ENCODE results near the gene IP6K3.

IP6K3 gene

GRCh38 chr6:33705268-33705885, 41.3 kb downstream of the IP6K3 start:
- Mint-ChIP-seq H3K4me3 (no peak overlapping the region), H3K27me3 (no peaks in the 10 kb centered on the region), H3K27ac (no peak overlapping the region), H3K4me1 (ENCODE audit: low read depth) (peaks cover 35% of the 10 kb centered on the region), H3K9me3 (no peaks in the 10 kb centered on the region), H3K36me3 (ENCODE audit: low read depth) (peaks cover 53% of the 10 kb centered on the region)

- no peaks in the 10 kb centered on the region for H3K9me3 Mint-ChIP-seq
- peaks cover 51% of the 10 kb centered on the region for H3K36me3 Mint-ChIP-seq (ENCODE audit: low read depth)
Observed at GRCh38 chr6:33704215-33705066, 42.3 kb downstream of the IP6K3 start.

GRCh38 chr6:33702345-33702977, 44.2 kb downstream of the IP6K3 start:
- Mint-ChIP-seq H3K9me3 (no peaks in the 10 kb centered on the region), H3K27me3 (no peaks in the 10 kb centered on the region), H3K27ac (peak overlapping the region; percentile 38), H3K4me3 (no peak overlapping the region), H3K4me1 (ENCODE audit: low read depth) (peaks cover 31% of the 10 kb centered on the region), H3K36me3 (ENCODE audit: low read depth) (peaks cover 48% of the 10 kb centered on the region)

More at GRCh38 chr6:33704215-33705066, 42.3 kb downstream of the IP6K3 start:
- Mint-ChIP-seq H3K27me3 (no peaks in the 10 kb centered on the region), H3K4me3 (no peak overlapping the region), H3K4me1 (ENCODE audit: low read depth) (peaks cover 34% of the 10 kb centered on the region), H3K27ac (no peak overlapping the region)

DNA sequence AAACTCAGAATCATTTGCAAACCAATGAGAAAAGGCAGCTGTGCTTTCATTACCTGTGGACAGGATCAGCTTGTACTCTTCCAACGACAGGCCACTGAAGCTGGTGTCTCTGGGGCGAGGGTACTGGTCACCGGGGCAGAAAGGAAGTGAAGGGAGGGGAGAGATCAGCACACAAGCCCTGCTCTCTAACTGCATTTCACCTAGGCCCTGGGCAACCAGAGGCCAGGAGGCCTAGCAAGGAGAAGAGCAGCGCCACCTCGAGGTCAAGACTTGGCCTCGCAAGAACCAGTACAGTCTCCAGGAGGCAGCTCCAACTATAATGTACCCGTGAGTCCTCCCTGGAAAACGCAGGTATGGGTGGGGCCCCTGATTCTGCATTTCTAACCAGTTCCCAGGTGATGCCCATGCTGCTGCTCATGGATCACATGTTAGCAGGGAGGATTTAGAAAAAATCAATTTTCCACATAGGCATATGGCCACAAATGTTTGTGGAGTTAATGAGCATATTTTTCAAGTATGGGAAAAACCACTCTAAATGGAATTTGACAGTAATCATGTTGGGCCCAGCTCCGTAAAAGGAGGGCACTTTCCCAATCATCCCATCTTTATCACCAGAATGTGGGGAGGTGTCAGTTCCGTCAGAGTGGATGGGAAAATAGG, 46.2 kb downstream of the IP6K3 start:
- H3K36me3 Mint-ChIP-seq (ENCODE audit: low read depth), result peaks cover 56% of the 10 kb centered on the region
- H3K27me3 Mint-ChIP-seq, result no peaks in the 10 kb centered on the region
- H3K4me3 Mint-ChIP-seq, result no peak overlapping the region
- H3K9me3 Mint-ChIP-seq, result no peaks in the 10 kb centered on the region
- H3K27ac Mint-ChIP-seq, result peak overlapping the region; percentile 21
- peaks cover 50% of the 10 kb centered on the region for H3K4me1 Mint-ChIP-seq (ENCODE audit: low read depth)

DNA sequence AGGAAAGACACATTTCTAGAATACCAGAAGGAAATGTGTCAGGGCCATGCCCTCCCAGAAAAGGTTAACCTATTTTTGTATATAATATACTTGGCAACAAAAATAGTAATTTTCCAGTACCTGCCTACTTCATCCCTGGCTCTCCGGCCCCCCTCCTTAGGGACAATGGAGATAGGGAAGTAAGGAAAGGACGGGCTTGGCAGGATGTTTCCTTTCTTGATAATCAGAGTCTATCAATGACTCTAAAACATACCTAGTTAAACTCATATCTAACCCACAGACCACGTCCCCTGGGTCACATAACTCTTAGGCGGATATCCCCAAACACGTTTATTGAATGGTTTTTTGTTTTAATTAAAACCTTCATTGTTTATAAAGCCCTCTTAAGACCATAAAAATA, 47.0 kb downstream of the IP6K3 start:
- Mint-ChIP-seq H3K4me3 (no peak overlapping the region), H3K36me3 (ENCODE audit: low read depth) (peaks cover 62% of the 10 kb centered on the region), H3K4me1 (ENCODE audit: low read depth) (peaks cover 58% of the 10 kb centered on the region), H3K9me3 (no peaks in the 10 kb centered on the region), H3K27me3 (no peaks in the 10 kb centered on the region), H3K27ac (no peak overlapping the region)

DNA sequence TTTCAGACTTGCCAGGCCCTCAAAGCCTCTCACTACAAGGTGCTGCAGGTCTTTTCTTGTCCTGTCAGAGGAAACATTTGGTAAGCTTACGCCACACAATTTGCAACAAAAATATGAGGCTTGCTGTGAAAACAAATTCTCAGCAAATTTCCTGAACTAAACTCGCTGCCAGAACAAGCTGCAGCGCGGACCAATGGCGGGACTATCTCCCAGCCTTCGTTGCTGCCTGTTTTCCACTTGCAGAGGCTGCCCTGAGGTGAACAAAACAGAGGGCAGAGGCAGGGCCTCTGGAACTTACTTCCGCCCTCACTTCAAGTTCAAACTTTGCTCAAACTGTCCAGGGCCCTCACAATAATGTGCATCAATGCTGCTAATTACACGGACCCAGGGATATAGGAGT, 47.6 kb downstream of the IP6K3 start:
- Mint-ChIP-seq H3K4me1 (ENCODE audit: low read depth) (peaks cover 64% of the 10 kb centered on the region), H3K36me3 (ENCODE audit: low read depth) (peaks cover 66% of the 10 kb centered on the region)

DNA sequence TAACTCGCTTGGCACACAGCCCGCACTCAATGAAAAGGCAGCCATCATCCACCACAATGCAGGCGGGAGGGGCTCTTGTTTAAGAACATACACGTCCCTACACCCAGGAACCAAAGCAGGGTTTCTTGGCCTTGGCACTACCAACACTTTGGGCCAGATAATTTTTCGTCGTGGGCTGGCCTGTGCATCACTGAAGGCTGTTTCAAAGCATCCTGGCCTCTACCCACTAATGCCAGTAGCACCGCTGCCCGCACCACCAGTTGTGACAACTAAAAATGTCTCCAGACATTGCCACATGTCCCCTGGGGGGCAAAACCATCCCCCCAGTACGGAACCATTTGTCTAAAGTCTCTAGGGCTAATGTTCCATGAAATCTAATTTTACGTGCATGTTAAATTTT, 48.2 kb downstream of the IP6K3 start:
- H3K4me1 Mint-ChIP-seq (ENCODE audit: low read depth), result peaks cover 70% of the 10 kb centered on the region
- H3K27me3 Mint-ChIP-seq, result no peaks in the 10 kb centered on the region
- H3K27ac Mint-ChIP-seq, result no peak overlapping the region
- peaks cover 68% of the 10 kb centered on the region for H3K36me3 Mint-ChIP-seq (ENCODE audit: low read depth)
- no peak overlapping the region for H3K4me3 Mint-ChIP-seq
- H3K9me3 Mint-ChIP-seq, result no peaks in the 10 kb centered on the region

More for the DNA sequence above, 47.6 kb downstream of the IP6K3 start:
- Mint-ChIP-seq H3K9me3 (no peaks in the 10 kb centered on the region), H3K27me3 (no peaks in the 10 kb centered on the region), H3K27ac (no peak overlapping the region), H3K4me3 (no peak overlapping the region)

- H3K27ac Mint-ChIP-seq, result peak overlapping the region; percentile 86
- no peaks in the 10 kb centered on the region for H3K9me3 Mint-ChIP-seq
- peaks cover 72% of the 10 kb centered on the region for H3K36me3 Mint-ChIP-seq (ENCODE audit: low read depth)
- no peaks in the 10 kb centered on the region for H3K27me3 Mint-ChIP-seq
- no peak overlapping the region for H3K4me3 Mint-ChIP-seq
- peaks cover 77% of the 10 kb centered on the region for H3K4me1 Mint-ChIP-seq (ENCODE audit: low read depth)
Observed at GRCh38 chr6:33697845-33698244, 48.9 kb downstream of the IP6K3 start.

DNA sequence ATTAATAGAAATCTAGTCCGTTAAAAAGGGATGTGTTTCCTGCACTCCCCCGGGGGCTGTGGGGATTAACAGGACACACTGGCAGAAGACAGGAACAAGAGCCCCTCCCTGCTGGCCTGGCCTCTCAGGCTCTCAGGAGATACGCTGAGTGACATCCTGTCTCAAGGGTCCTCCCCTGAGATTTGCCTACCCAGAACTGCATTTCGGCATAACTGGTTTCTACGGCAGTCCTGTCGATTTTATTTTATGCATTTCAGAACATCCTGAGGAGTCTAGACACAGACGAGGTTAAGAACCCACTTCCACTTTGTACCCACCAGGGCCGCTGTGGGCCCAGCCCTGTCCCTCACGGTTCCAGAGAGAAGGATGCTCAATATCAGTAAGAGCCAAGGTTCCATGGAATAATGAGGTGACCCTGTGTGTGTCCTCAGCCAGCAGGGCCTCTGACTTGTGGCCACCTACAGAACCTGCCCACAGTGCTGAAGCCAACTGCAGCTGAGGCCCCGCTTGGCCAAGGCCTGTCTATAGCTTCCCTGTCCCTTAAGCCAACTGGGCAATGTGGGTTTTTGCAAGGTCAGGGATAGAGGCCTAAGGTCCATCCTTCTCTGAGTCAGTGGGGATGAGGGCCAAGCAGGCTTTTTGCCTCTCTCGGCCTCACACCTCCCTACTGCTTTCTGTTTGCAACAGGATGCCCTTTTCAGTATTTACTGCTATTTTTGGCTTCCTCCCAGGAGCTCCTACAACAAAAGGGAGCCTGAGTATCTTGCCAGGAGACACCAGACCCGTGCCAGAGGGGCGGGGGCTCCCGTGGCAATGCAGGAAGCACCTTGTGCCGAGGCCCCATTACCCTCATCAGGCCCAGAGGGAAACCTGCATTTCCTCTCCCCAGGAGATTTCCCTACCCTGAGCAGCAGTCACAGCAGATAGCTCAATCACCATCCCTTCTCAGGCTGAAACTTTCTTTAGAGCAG, 49.9 kb downstream of the IP6K3 start:
- Mint-ChIP-seq H3K36me3 (ENCODE audit: low read depth) (peaks cover 79% of the 10 kb centered on the region), H3K9me3 (no peaks in the 10 kb centered on the region), H3K27me3 (no peaks in the 10 kb centered on the region), H3K4me3 (peak overlapping the region; percentile 37), H3K27ac (peak overlapping the region; percentile 86), H3K4me1 (ENCODE audit: low read depth) (peaks cover 84% of the 10 kb centered on the region)

GRCh38 chr6:33696076-33696475, 50.6 kb downstream of the IP6K3 start:
- peaks cover 87% of the 10 kb centered on the region for H3K4me1 Mint-ChIP-seq (ENCODE audit: low read depth)
- peaks cover 76% of the 10 kb centered on the region for H3K36me3 Mint-ChIP-seq (ENCODE audit: low read depth)
- H3K4me3 Mint-ChIP-seq, result no peak overlapping the region
- H3K9me3 Mint-ChIP-seq, result no peaks in the 10 kb centered on the region
- peak overlapping the region; percentile 86 for H3K27ac Mint-ChIP-seq
- H3K27me3 Mint-ChIP-seq, result no peaks in the 10 kb centered on the region

GRCh38 chr6:33695451-33695887, 51.2 kb downstream of the IP6K3 start:
- Mint-ChIP-seq H3K36me3 (ENCODE audit: low read depth) (peaks cover 78% of the 10 kb centered on the region), H3K4me1 (ENCODE audit: low read depth) (peaks cover 87% of the 10 kb centered on the region), H3K4me3 (no peak overlapping the region), H3K9me3 (no peaks in the 10 kb centered on the region), H3K27ac (peak overlapping the region; percentile 86), H3K27me3 (no peaks in the 10 kb centered on the region)

DNA sequence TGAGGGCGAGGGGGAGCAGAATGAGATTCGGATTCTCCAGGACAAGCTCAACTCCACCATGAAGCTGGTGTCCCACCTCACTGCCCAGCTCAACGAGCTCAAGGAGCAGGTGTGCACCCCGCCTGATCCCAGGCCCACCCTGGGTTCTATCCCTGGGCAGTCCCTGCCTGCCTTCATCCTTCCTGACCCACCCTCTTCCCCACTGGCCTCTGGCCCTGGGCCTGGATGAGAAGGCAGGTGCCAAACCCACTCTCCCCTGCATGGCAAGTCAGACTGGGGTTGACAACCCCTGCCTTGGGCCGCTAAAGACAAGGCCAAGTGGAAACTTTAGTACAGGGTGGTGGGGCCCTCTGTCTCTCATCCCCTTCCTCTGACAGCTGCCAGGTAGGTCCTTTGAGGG, 51.7 kb downstream of the IP6K3 start:
- H3K36me3 Mint-ChIP-seq (ENCODE audit: low read depth), result peaks cover 73% of the 10 kb centered on the region
- no peaks in the 10 kb centered on the region for H3K9me3 Mint-ChIP-seq
- H3K27ac Mint-ChIP-seq, result peak overlapping the region; percentile 87
- H3K27me3 Mint-ChIP-seq, result no peaks in the 10 kb centered on the region
- peak overlapping the region; percentile 61 for H3K4me3 Mint-ChIP-seq
- H3K4me1 Mint-ChIP-seq (ENCODE audit: low read depth), result peaks cover 82% of the 10 kb centered on the region

GRCh38 chr6:33694401-33694931, 52.2 kb downstream of the IP6K3 start:
- peak overlapping the region; percentile 61 for H3K4me3 Mint-ChIP-seq
- H3K27ac Mint-ChIP-seq, result peak overlapping the region; percentile 87
- peaks cover 79% of the 10 kb centered on the region for H3K4me1 Mint-ChIP-seq (ENCODE audit: low read depth)
- H3K9me3 Mint-ChIP-seq, result no peaks in the 10 kb centered on the region
- peaks cover 74% of the 10 kb centered on the region for H3K36me3 Mint-ChIP-seq (ENCODE audit: low read depth)
- no peaks in the 10 kb centered on the region for H3K27me3 Mint-ChIP-seq
